ENCODE measurements around the gene AKAP5.

DNA sequence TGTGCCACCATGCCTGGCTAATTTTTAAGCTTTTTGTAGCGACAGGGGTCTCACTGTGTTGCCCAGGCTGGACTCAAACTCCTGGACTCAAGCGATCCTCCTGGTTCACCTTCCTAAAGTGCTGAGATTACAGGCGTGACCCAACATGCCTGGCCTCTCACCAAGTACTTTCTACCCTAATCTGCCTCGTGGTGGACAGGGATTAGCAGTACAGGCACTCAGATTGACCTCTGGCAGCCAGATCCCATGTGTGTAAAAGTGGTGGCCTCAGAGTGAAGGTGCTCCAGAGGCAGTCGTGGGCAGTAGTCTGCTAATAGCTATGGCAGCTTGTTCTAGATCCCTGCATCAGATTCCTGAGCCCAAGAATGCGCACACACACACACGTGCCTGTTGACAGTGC lies 46.3 kb upstream of the AKAP5 start:
- no peak for TF ChIP-seq POLR2A (IDR thresholded peaks at IDR 0.05)
- TF ChIP-seq, protein P1, sequence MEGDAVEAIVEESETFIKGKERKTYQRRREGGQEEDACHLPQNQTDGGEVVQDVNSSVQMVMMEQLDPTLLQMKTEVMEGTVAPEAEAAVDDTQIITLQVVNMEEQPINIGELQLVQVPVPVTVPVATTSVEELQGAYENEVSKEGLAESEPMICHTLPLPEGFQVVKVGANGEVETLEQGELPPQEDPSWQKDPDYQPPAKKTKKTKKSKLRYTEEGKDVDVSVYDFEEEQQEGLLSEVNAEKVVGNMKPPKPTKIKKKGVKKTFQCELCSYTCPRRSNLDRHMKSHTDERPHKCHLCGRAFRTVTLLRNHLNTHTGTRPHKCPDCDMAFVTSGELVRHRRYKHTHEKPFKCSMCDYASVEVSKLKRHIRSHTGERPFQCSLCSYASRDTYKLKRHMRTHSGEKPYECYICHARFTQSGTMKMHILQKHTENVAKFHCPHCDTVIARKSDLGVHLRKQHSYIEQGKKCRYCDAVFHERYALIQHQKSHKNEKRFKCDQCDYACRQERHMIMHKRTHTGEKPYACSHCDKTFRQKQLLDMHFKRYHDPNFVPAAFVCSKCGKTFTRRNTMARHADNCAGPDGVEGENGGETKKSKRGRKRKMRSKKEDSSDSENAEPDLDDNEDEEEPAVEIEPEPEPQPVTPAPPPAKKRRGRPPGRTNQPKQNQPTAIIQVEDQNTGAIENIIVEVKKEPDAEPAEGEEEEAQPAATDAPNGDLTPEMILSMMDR (IDR thresholded peaks at IDR 0.05): no peak
